HG02840 (cell line): ENCODE data around the gene NAB1.
A peak's percentile ranks its signal among the peaks of the same experiment; 100 is the strongest.
"Not testable (repeated sequence)": the region's sequence is repeated elsewhere in the genome, so short reads cannot be mapped to it uniquely, and the experiment has no call there.

ENCODE experiments used
- ATAC-seq: cut with Tn5 transposase; IDR thresholded peaks from one replicate; pipeline ENCODE4 v1.9.1; 2021; ENCODE audit warnings: mild to moderate bottlenecking, moderate library complexity, moderate number of reproducible peaks; ENCODE audit not compliant: unreplicated experiment, low FRiP score

The NAB1 gene

GRCh38 chr2:190649035-190649797 lies at the start of gene NAB1:
Gene NAB1 (plus strand): TSS chr2:190649083. CDS start chr2:190659177, 10,094 bp downstream.
- peak; percentile 54 for ATAC-seq

GRCh38 chr2:190599546-190600220 lies 49.2 kb upstream of the NAB1 start:
- ATAC-seq, result no peak

- ATAC-seq, result no peak
Measured at GRCh38 chr2:190600293-190601103, 48.4 kb upstream of the NAB1 start.

GRCh38 chr2:190603374-190603773 lies 45.5 kb upstream of the NAB1 start:
- no peak for ATAC-seq

- no peak for ATAC-seq
Measured at GRCh38 chr2:190607014-190607597, 41.8 kb upstream of the NAB1 start.

GRCh38 chr2:190607657-190608357 lies 41.1 kb upstream of the NAB1 start:
- no peak for ATAC-seq

GRCh38 chr2:190608863-190609262 lies 40.0 kb upstream of the NAB1 start:
- ATAC-seq, result not testable (repeated sequence)

- ATAC-seq, result not testable (repeated sequence)
Measured at GRCh38 chr2:190609397-190609796, 39.5 kb upstream of the NAB1 start.

GRCh38 chr2:190610528-190610927 lies 38.4 kb upstream of the NAB1 start:
- not testable (repeated sequence) for ATAC-seq

GRCh38 chr2:190615555-190616200 lies 33.2 kb upstream of the NAB1 start:
- no peak for ATAC-seq

GRCh38 chr2:190618030-190618429 lies 30.9 kb upstream of the NAB1 start:
- no peak for ATAC-seq

- ATAC-seq, result no peak
Measured at GRCh38 chr2:190625691-190626090, 23.2 kb upstream of the NAB1 start.

GRCh38 chr2:190626641-190627210 lies 22.2 kb upstream of the NAB1 start:
- no peak for ATAC-seq

GRCh38 chr2:190627448-190628412 lies 21.2 kb upstream of the NAB1 start:
- ATAC-seq, result peak; percentile 82

- no peak for ATAC-seq
Measured at GRCh38 chr2:190628591-190629319, 20.1 kb upstream of the NAB1 start.

- ATAC-seq, result no peak
Measured at GRCh38 chr2:190634381-190634780, 14.5 kb upstream of the NAB1 start.

GRCh38 chr2:190635781-190636180 lies 13.1 kb upstream of the NAB1 start:
- ATAC-seq, result no peak
